Measurements from ENCODE around the gene EIF2AK2.
A peak's percentile ranks its signal among the peaks of the same experiment; 100 is the strongest.

EIF2AK2 gene

GRCh38 chr2:37189452-37190153 lies 32.8 kb upstream of the EIF2AK2 start:
- TF ChIP-seq ZNF274 (IDR thresholded peaks at IDR 0.05; ENCODE audit: low read depth, low read length): no peak
- no peak overlapping the region for H3K4me3 ChIP-seq (ENCODE audit: low read length)

GRCh38 chr2:37188570-37188969 lies 31.8 kb upstream of the EIF2AK2 start, which contains the start of gene SULT6B1:
Gene SULT6B1 (minus strand): TSS chr2:37188670. CDS start chr2:37188640, 30 bp downstream.
- H3K4me3 ChIP-seq (ENCODE audit: low read length): no peak within 1 kb of the TSS
- no peak for TF ChIP-seq ZNF274 (IDR thresholded peaks at IDR 0.05; ENCODE audit: low read depth, low read length)

GRCh38 chr2:37181726-37182684 lies 25.2 kb upstream of the EIF2AK2 start:
- H3K4me3 ChIP-seq (ENCODE audit: low read length): no peak overlapping the region
- no peak for TF ChIP-seq ZNF274 (IDR thresholded peaks at IDR 0.05; ENCODE audit: low read depth, low read length)

- no peak for TF ChIP-seq ZNF274 (IDR thresholded peaks at IDR 0.05; ENCODE audit: low read depth, low read length)
- H3K4me3 ChIP-seq (ENCODE audit: low read length): no peak overlapping the region
Observed at GRCh38 chr2:37180640-37181039, 23.9 kb upstream of the EIF2AK2 start.

GRCh38 chr2:37180006-37180639 lies 23.3 kb upstream of the EIF2AK2 start:
- no peak overlapping the region for H3K4me3 ChIP-seq (ENCODE audit: low read length)
- no peak for TF ChIP-seq ZNF274 (IDR thresholded peaks at IDR 0.05; ENCODE audit: low read depth, low read length)

GRCh38 chr2:37173741-37174140 lies 17.0 kb upstream of the EIF2AK2 start:
- H3K4me3 ChIP-seq (ENCODE audit: low read length): no peak overlapping the region
- TF ChIP-seq ZNF274 (IDR thresholded peaks at IDR 0.05; ENCODE audit: low read depth, low read length): no peak

GRCh38 chr2:37171624-37171950 lies 14.8 kb upstream of the EIF2AK2 start:
- no peak overlapping the region for H3K4me3 ChIP-seq (ENCODE audit: low read length)
- TF ChIP-seq ZNF274 (IDR thresholded peaks at IDR 0.05; ENCODE audit: low read depth, low read length): no peak

GRCh38 chr2:37168217-37168981 lies 11.6 kb upstream of the EIF2AK2 start:
- TF ChIP-seq ZNF274 (IDR thresholded peaks at IDR 0.05; ENCODE audit: low read depth, low read length): no peak
- H3K4me3 ChIP-seq (ENCODE audit: low read length): no peak overlapping the region

GRCh38 chr2:37167636-37168180 lies 10.9 kb upstream of the EIF2AK2 start:
- no peak overlapping the region for H3K4me3 ChIP-seq (ENCODE audit: low read length)
- no peak for TF ChIP-seq ZNF274 (IDR thresholded peaks at IDR 0.05; ENCODE audit: low read depth, low read length)

GRCh38 chr2:37164757-37165156 lies 8.0 kb upstream of the EIF2AK2 start:
- TF ChIP-seq ZNF274 (IDR thresholded peaks at IDR 0.05; ENCODE audit: low read depth, low read length): no peak

GRCh38 chr2:37156071-37156856 lies 516 bp downstream of the EIF2AK2 start:
- no peak for TF ChIP-seq ZNF274 (IDR thresholded peaks at IDR 0.05; ENCODE audit: low read depth, low read length)
- H3K4me3 ChIP-seq (ENCODE audit: low read length): peak overlapping the region; percentile 96

More at GRCh38 chr2:37164757-37165156, 8.0 kb upstream of the EIF2AK2 start:
- no peak overlapping the region for H3K4me3 ChIP-seq (ENCODE audit: low read length)

- peak overlapping the region; percentile 96 for H3K4me3 ChIP-seq (ENCODE audit: low read length)
- no peak for TF ChIP-seq ZNF274 (IDR thresholded peaks at IDR 0.05; ENCODE audit: low read depth, low read length)
Observed at GRCh38 chr2:37154785-37155184, 2.0 kb downstream of the EIF2AK2 start.

- H3K4me3 ChIP-seq (ENCODE audit: low read length): no peak overlapping the region
- TF ChIP-seq ZNF274 (IDR thresholded peaks at IDR 0.05; ENCODE audit: low read depth, low read length): no peak
Observed at GRCh38 chr2:37153224-37153623, 3.6 kb downstream of the EIF2AK2 start.
